ENCODE results near the gene SMAP1.

Gene SMAP1

GRCh38 chr6:70667711-70668498 is at the start of gene SMAP1:
SMAP1 (plus strand) TSS chr6:70667883; CDS start chr6:70668024, 141 bp downstream.
- H3K4me3 ChIP-seq (ENCODE audit: low read depth in 1 of 2, low read length in 2 of 2): peak within 1 kb of the TSS; percentile 80 to 94
- H3K36me3 ChIP-seq (ENCODE audit: control insufficient read depth in 1 of 2, insufficient read depth in 2 of 2, low read length in 2 of 2): no peaks in the 10 kb centered on the region
- no peaks in the 10 kb centered on the region for H3K9me3 ChIP-seq (ENCODE audit: control insufficient read depth in 1 of 2, low read length in 2 of 2)
- no peaks in the 10 kb centered on the region for H3K27me3 ChIP-seq (ENCODE audit: low read depth, low read length)
- peaks cover 0 to 13% of the 10 kb centered on the region in 2 donors for H3K4me1 ChIP-seq (ENCODE audit: control insufficient read depth in 1 of 2, insufficient read depth in 2 of 2, low read length in 2 of 2)
- peak within 1 kb of the TSS; percentile 76 for H3K27ac ChIP-seq (ENCODE audit: low read length)

- no peaks in the 10 kb centered on the region for H3K9me3 ChIP-seq (ENCODE audit: control insufficient read depth in 1 of 2, low read length in 2 of 2)
- H3K27me3 ChIP-seq (ENCODE audit: low read depth, low read length): no peaks in the 10 kb centered on the region
- H3K27ac ChIP-seq (ENCODE audit: low read length): no peak overlapping the region
- H3K4me1 ChIP-seq (ENCODE audit: control insufficient read depth in 1 of 2, insufficient read depth in 2 of 2, low read length in 2 of 2): no peaks in the 10 kb centered on the region
- no peak overlapping the region for H3K4me3 ChIP-seq (ENCODE audit: low read depth in 1 of 2, low read length in 2 of 2)
- no peaks in the 10 kb centered on the region for H3K36me3 ChIP-seq (ENCODE audit: control insufficient read depth in 1 of 2, insufficient read depth in 2 of 2, low read length in 2 of 2)
Measured at GRCh38 chr6:70620746-70621145, 46.9 kb upstream of the SMAP1 start.

GRCh38 chr6:70622461-70622860 is 45.2 kb upstream of the SMAP1 start:
- no peak overlapping the region for H3K4me3 ChIP-seq (ENCODE audit: low read depth in 1 of 2, low read length in 2 of 2)
- H3K9me3 ChIP-seq (ENCODE audit: control insufficient read depth in 1 of 2, low read length in 2 of 2): no peaks in the 10 kb centered on the region
- H3K36me3 ChIP-seq (ENCODE audit: control insufficient read depth in 1 of 2, insufficient read depth in 2 of 2, low read length in 2 of 2): no peaks in the 10 kb centered on the region
- H3K4me1 ChIP-seq (ENCODE audit: control insufficient read depth in 1 of 2, insufficient read depth in 2 of 2, low read length in 2 of 2): no peaks in the 10 kb centered on the region
- no peak overlapping the region for H3K27ac ChIP-seq (ENCODE audit: low read length)
- H3K27me3 ChIP-seq (ENCODE audit: low read depth, low read length): no peaks in the 10 kb centered on the region

- no peaks in the 10 kb centered on the region for H3K36me3 ChIP-seq (ENCODE audit: control insufficient read depth in 1 of 2, insufficient read depth in 2 of 2, low read length in 2 of 2)
- no peak overlapping the region for H3K4me3 ChIP-seq (ENCODE audit: low read depth in 1 of 2, low read length in 2 of 2)
- H3K4me1 ChIP-seq (ENCODE audit: control insufficient read depth in 1 of 2, insufficient read depth in 2 of 2, low read length in 2 of 2): no peaks in the 10 kb centered on the region
- H3K27ac ChIP-seq (ENCODE audit: low read length): no peak overlapping the region
- no peaks in the 10 kb centered on the region for H3K27me3 ChIP-seq (ENCODE audit: low read depth, low read length)
- no peaks in the 10 kb centered on the region for H3K9me3 ChIP-seq (ENCODE audit: control insufficient read depth in 1 of 2, low read length in 2 of 2)
Measured at GRCh38 chr6:70625436-70625835, 42.2 kb upstream of the SMAP1 start.

- Histone ChIP-seq H3K27ac (ENCODE audit: low read length) (no peak overlapping the region), H3K4me1 (ENCODE audit: control insufficient read depth in 1 of 2, insufficient read depth in 2 of 2, low read length in 2 of 2) (no peaks in the 10 kb centered on the region), H3K27me3 (ENCODE audit: low read depth, low read length) (no peaks in the 10 kb centered on the region), H3K4me3 (ENCODE audit: low read depth in 1 of 2, low read length in 2 of 2) (no peak overlapping the region), H3K9me3 (ENCODE audit: control insufficient read depth in 1 of 2, low read length in 2 of 2) (no peaks in the 10 kb centered on the region), H3K36me3 (ENCODE audit: control insufficient read depth in 1 of 2, insufficient read depth in 2 of 2, low read length in 2 of 2) (no peaks in the 10 kb centered on the region)
Measured at GRCh38 chr6:70627500-70628254, 40.0 kb upstream of the SMAP1 start.

GRCh38 chr6:70629929-70630328 is 37.8 kb upstream of the SMAP1 start:
- Histone ChIP-seq H3K27ac (ENCODE audit: low read length) (no peak overlapping the region), H3K4me1 (ENCODE audit: control insufficient read depth in 1 of 2, insufficient read depth in 2 of 2, low read length in 2 of 2) (no peaks in the 10 kb centered on the region), H3K4me3 (ENCODE audit: low read depth in 1 of 2, low read length in 2 of 2) (no peak overlapping the region), H3K27me3 (ENCODE audit: low read depth, low read length) (no peaks in the 10 kb centered on the region), H3K36me3 (ENCODE audit: control insufficient read depth in 1 of 2, insufficient read depth in 2 of 2, low read length in 2 of 2) (no peaks in the 10 kb centered on the region), H3K9me3 (ENCODE audit: control insufficient read depth in 1 of 2, low read length in 2 of 2) (no peaks in the 10 kb centered on the region)

GRCh38 chr6:70633870-70634269 is 33.8 kb upstream of the SMAP1 start:
- no peak overlapping the region for H3K4me3 ChIP-seq (ENCODE audit: low read depth in 1 of 2, low read length in 2 of 2)
- H3K27ac ChIP-seq (ENCODE audit: low read length): no peak overlapping the region
- no peaks in the 10 kb centered on the region for H3K36me3 ChIP-seq (ENCODE audit: control insufficient read depth in 1 of 2, insufficient read depth in 2 of 2, low read length in 2 of 2)
- no peaks in the 10 kb centered on the region for H3K27me3 ChIP-seq (ENCODE audit: low read depth, low read length)
- no peaks in the 10 kb centered on the region for H3K4me1 ChIP-seq (ENCODE audit: control insufficient read depth in 1 of 2, insufficient read depth in 2 of 2, low read length in 2 of 2)
- H3K9me3 ChIP-seq (ENCODE audit: control insufficient read depth in 1 of 2, low read length in 2 of 2): no peaks in the 10 kb centered on the region

GRCh38 chr6:70636596-70636995 is 31.1 kb upstream of the SMAP1 start:
- no peaks in the 10 kb centered on the region for H3K36me3 ChIP-seq (ENCODE audit: control insufficient read depth in 1 of 2, insufficient read depth in 2 of 2, low read length in 2 of 2)
- no peak overlapping the region for H3K27ac ChIP-seq (ENCODE audit: low read length)
- H3K27me3 ChIP-seq (ENCODE audit: low read depth, low read length): no peaks in the 10 kb centered on the region
- no peaks in the 10 kb centered on the region for H3K9me3 ChIP-seq (ENCODE audit: control insufficient read depth in 1 of 2, low read length in 2 of 2)
- H3K4me3 ChIP-seq (ENCODE audit: low read depth in 1 of 2, low read length in 2 of 2): no peak overlapping the region
- H3K4me1 ChIP-seq (ENCODE audit: control insufficient read depth in 1 of 2, insufficient read depth in 2 of 2, low read length in 2 of 2): no peaks in the 10 kb centered on the region

GRCh38 chr6:70638468-70638867 is 29.2 kb upstream of the SMAP1 start:
- Histone ChIP-seq H3K27me3 (ENCODE audit: low read depth, low read length) (no peaks in the 10 kb centered on the region), H3K9me3 (ENCODE audit: control insufficient read depth in 1 of 2, low read length in 2 of 2) (no peaks in the 10 kb centered on the region), H3K27ac (ENCODE audit: low read length) (no peak overlapping the region), H3K4me3 (ENCODE audit: low read depth in 1 of 2, low read length in 2 of 2) (no peak overlapping the region), H3K4me1 (ENCODE audit: control insufficient read depth in 1 of 2, insufficient read depth in 2 of 2, low read length in 2 of 2) (no peaks in the 10 kb centered on the region), H3K36me3 (ENCODE audit: control insufficient read depth in 1 of 2, insufficient read depth in 2 of 2, low read length in 2 of 2) (no peaks in the 10 kb centered on the region)

- Histone ChIP-seq H3K36me3 (ENCODE audit: control insufficient read depth in 1 of 2, insufficient read depth in 2 of 2, low read length in 2 of 2) (no peaks in the 10 kb centered on the region), H3K27me3 (ENCODE audit: low read depth, low read length) (no peaks in the 10 kb centered on the region), H3K4me3 (ENCODE audit: low read depth in 1 of 2, low read length in 2 of 2) (no peak overlapping the region), H3K4me1 (ENCODE audit: control insufficient read depth in 1 of 2, insufficient read depth in 2 of 2, low read length in 2 of 2) (no peaks in the 10 kb centered on the region), H3K9me3 (ENCODE audit: control insufficient read depth in 1 of 2, low read length in 2 of 2) (no peaks in the 10 kb centered on the region), H3K27ac (ENCODE audit: low read length) (no peak overlapping the region)
Measured at GRCh38 chr6:70651326-70651905, 16.3 kb upstream of the SMAP1 start.

- Histone ChIP-seq H3K27ac (ENCODE audit: low read length) (no peak overlapping the region), H3K9me3 (ENCODE audit: control insufficient read depth in 1 of 2, low read length in 2 of 2) (no peaks in the 10 kb centered on the region), H3K4me3 (ENCODE audit: low read depth in 1 of 2, low read length in 2 of 2) (no peak overlapping the region), H3K36me3 (ENCODE audit: control insufficient read depth in 1 of 2, insufficient read depth in 2 of 2, low read length in 2 of 2) (no peaks in the 10 kb centered on the region), H3K4me1 (ENCODE audit: control insufficient read depth in 1 of 2, insufficient read depth in 2 of 2, low read length in 2 of 2) (no peaks in the 10 kb centered on the region), H3K27me3 (ENCODE audit: low read depth, low read length) (no peaks in the 10 kb centered on the region)
Measured at GRCh38 chr6:70652216-70652615, 15.5 kb upstream of the SMAP1 start.
